Tibial nerve (tissue), 4 donors: Measurements from ENCODE around the gene DENND2C.

Experiments used
- EP300 ChIP-seq, 2 donors: sonication (generic); formaldehyde crosslinking; IDR thresholded peaks; one replicate each; pipeline ENCODE4 v1.6.1; 2017; ENCODE audit warnings: antibody characterized with exemption in 2 of 2, mild to moderate bottlenecking in 1 of 2
- POLR2A ChIP-seq, 2 donors: fragments of 450-650 bp; IDR thresholded peaks; one replicate each; pipeline ENCODE4 v1.6.1; 2017; ENCODE audit warnings: antibody characterized with exemption in 2 of 2, mild to moderate bottlenecking in 2 of 2, moderate library complexity in 2 of 2
- TF ChIP-seq, protein P1 (sequence below), 5 experiments: fragments of 200-600 bp in 3 of 5; fragments of 450-650 bp in 2 of 5; sonication (generic) in 3 of 5; IDR thresholded peaks; one replicate each; pipeline ENCODE4 v1.5.1; 2016 to 2019; ENCODE audit warnings: antibody characterized with exemption in 5 of 5, mild to moderate bottlenecking in 3 of 5, moderate library complexity in 2 of 5

DNA sequence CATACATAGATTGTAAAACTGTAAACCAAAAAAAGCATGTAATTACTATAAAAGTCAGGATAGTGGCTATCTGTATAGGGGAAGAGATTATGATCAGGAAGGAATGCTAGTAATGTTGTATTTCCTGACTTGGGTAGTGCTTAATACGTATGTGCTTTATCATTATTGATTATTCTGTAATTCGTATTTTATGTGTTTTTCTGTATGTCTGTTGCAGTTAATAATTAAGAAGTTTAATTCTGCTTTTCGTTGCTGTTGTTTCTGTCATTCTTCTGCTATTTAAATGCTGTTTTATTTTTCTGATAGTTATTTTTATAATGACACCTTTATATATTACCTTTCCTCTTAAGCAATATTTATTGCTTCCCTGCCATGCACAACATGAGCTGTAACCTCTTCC is 129.6 kb downstream of the DENND2C start:
- TF ChIP-seq, protein P1, sequence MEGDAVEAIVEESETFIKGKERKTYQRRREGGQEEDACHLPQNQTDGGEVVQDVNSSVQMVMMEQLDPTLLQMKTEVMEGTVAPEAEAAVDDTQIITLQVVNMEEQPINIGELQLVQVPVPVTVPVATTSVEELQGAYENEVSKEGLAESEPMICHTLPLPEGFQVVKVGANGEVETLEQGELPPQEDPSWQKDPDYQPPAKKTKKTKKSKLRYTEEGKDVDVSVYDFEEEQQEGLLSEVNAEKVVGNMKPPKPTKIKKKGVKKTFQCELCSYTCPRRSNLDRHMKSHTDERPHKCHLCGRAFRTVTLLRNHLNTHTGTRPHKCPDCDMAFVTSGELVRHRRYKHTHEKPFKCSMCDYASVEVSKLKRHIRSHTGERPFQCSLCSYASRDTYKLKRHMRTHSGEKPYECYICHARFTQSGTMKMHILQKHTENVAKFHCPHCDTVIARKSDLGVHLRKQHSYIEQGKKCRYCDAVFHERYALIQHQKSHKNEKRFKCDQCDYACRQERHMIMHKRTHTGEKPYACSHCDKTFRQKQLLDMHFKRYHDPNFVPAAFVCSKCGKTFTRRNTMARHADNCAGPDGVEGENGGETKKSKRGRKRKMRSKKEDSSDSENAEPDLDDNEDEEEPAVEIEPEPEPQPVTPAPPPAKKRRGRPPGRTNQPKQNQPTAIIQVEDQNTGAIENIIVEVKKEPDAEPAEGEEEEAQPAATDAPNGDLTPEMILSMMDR (IDR thresholded peaks at IDR 0.05), result no peak
- no peak for TF ChIP-seq POLR2A (IDR thresholded peaks at IDR 0.05)
- no peak for TF ChIP-seq EP300 (IDR thresholded peaks at IDR 0.05)
